ENCODE data around the gene DDX31.

DDX31 gene

DNA sequence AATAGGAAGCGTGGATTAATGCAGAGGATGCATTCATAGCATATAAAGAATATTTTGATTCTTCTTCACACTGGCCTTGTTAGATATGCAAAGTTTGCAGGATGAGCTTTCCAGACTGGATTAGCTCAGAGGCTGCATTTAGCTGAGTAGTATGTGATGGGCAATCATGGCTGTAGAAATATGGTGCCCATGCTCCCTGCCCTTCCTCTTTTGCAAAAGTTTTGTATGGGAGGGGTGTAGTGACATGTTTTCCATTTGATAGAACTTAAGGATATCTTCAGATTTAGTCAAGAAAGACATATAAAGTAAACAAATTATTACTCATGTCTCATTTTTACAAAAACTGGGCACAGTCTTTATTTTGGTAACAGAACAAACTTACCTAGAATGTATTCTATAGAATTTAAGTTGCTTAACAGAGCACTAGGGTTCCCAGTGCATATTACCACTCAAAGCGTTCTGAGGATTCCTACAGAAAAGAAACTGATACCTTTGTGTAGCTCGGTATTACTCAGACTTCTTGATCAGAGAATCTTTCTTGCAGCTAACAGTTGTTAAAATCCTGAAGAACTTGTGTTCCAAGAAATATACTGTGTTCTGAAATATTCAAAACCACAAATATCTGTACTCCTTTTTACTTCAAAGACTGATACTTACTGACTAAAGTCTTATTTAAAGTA is 10.3 kb upstream of the DDX31 start:
- DNase-seq = no peak
- in situ Hi-C loops (cut with MboI; ENCODE audit: low pct_unique_long_range_greater_than_20kb, low sequenced_read_pairs) = no loop called here

DNA sequence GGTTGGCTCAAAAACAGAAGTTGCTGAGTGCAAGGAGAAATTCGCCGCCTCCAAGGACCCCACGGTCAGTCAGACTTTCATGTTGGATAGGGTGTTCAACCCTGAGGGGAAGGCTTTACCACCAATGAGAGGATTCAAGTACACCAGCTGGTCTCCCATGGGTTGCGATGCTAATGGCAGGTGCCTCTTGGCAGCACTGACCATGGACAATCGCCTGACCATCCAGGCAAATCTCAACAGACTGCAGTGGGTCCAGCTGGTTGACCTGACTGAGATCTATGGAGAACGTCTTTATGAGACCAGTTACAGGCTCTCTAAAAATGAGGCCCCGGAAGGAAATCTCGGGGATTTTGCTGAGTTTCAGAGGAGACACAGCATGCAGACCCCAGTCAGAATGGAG is 8.2 kb upstream of the DDX31 start:
- DNase-seq = no peak
- in situ Hi-C loops (cut with MboI; ENCODE audit: low pct_unique_long_range_greater_than_20kb, low sequenced_read_pairs) = no loop called here

DNA sequence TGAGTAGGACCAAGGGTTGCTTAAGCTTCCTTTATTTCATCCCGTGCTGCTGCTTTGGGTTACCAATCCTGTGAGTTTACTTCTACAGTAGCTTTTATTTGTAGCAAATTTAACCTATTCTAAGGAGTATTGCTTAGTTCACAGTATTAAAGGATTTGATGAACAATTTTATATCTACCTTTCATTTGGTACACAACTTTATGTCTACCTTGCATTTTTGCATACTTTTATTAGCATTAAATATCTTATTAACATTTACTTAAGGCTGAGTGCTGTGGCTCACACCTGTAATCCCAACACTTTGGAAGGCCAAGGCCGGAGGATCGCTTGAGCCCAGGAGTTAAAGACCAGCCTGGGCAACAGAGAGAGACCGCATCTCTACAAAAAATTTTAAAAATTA is 4.7 kb upstream of the DDX31 start:
- in situ Hi-C loops (cut with MboI; ENCODE audit: low pct_unique_long_range_greater_than_20kb, low sequenced_read_pairs) = no loop called here
- no peak for DNase-seq

DNA sequence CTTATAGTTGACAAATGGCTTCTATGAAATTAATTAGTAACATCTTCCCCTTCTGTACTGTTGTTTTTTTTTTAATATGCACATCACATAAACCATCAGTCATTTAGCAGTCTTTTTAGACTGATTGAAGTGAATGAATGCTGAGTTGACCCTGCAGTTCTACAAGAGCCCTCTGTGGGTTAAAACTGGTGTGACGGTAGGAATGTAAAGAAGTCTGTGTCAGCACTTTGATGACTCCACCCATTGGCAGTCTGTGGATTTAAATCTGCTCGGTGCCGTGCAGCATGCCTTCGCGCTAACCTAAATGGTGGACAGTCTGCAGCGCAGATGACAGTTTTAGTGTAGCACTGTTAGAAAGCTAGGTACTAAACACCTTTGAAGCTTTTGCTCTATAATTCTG is 3.6 kb upstream of the DDX31 start:
- in situ Hi-C loops (cut with MboI; ENCODE audit: low pct_unique_long_range_greater_than_20kb, low sequenced_read_pairs) = no loop called here
- DNase-seq = peak; percentile 41

DNA sequence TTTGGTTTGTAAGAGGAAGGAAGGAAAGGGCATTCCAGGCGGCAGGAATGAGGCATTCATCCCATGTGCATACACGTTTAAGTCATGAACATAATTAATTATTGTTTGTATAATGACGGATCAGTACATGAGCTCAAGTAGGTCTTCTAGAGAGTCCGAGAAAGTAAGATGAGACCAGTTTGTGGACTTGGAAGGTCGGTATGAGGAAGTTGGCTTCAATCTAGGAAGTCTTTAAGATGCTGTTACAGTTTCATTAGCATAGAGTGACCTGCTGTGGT is 2.6 kb upstream of the DDX31 start:
- peak; percentile 44 for DNase-seq
- in situ Hi-C loops (cut with MboI; ENCODE audit: low pct_unique_long_range_greater_than_20kb, low sequenced_read_pairs) = no loop called here

DNA sequence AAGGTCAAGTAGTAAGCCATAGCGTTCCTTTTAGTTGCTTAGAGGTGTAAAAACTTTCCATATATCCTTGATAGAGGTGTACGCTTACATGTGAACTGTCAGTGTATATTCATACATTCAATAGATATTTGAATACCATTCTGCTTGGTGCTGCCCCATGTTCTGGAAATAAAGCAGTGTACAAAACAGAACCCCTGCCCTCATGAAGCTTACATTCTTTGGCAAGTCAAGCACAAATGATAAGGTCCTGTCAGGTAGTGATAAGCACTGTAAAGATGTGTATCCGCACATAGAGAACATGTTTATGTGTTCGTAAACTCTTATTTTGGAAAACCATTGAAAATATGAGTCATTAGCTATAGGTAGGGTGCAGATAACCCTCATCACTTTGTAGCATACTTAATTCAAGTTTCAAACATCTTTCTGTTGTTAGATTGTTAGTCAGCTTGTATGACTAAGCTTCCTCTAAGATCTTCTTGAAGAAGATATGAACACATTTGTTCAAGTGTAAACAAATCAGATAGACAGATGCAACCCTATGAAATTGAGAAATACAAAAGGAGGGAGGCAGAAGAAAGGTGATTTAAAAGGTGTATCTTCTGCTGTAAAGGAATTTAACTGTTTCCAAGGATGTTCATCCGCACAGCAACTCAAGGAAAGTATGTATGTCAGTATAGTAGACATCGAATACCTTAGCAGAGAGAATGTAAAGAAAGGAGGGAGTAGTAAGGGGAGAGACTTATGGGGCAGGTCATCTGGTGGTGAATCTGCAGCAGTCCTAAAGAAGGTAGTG is 2.0 kb upstream of the DDX31 start:
- DNase-seq = peak; percentile 16
- in situ Hi-C loops (cut with MboI; ENCODE audit: low pct_unique_long_range_greater_than_20kb, low sequenced_read_pairs) = no loop called here

DNA sequence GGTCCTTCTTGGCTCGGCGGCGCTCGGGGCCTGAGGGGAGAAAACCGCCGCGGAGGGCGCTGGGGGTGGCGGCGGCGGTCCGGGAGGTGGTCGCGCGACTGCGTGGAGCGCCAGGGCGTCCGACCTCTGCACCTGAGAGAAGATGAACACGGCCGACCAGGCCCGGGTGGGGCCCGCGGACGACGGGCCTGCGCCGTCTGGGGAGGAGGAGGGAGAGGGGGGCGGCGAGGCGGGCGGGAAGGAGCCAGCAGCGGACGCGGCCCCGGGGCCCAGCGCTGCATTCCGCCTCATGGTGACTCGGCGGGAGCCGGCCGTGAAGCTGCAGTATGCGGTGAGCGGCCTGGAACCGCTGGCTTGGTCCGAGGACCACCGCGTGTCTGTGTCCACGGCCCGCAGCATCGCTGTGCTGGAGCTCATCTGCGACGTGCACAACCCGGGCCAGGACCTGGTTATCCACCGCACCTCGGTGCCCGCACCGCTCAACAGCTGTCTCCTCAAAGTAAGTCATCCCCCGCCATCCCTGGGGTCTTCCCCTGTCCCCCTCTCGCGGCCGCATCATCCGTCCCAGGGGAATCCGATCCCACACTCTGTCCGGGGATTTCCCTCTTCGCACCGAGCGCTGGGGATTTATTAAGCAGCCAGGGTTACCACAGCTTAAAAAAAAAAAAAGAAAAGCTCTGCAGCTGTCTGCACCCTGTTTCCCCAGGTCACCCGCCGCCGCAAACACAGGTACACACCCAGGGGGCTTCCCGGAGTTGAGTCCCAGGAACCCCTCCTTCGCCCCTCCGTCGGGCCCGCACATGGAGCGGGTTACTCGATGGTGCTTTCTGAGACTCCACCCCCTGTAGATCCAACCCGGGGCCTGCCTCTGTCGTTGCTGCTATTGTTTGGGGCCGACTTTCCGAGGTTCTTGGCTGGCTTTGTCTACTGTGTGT is 941 bp upstream of the DDX31 start, which contains the start of gene GTF3C4:
GTF3C4 (plus strand) TSS at position 8 of the 935 bp plus-strand sequence; CDS start at position 143, 135 bp downstream.
- in situ Hi-C loops (cut with MboI; ENCODE audit: low pct_unique_long_range_greater_than_20kb, low sequenced_read_pairs) = no loop called here
- peak; percentile 51 for DNase-seq

DNA sequence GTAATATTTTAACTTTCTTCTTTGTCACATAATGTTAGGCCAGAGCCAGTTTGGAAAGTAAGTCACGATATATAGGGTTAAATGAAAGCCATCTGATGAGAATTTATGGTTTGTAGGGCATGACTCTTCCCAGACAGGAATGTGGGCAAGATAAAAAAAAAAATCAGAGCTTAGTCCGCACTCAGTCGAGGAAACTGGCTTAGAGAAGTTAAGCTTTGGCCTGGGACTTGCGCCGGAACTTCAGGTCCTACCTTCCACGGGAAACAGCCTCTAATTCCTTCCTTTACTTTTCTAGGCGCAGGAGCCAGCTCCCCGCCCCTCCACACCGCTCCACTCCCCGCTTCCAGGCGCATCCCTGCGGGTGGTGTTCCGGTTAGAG is 475 bp downstream of the DDX31 start:
- DNase-seq = no peak
- in situ Hi-C loops (cut with MboI; ENCODE audit: low pct_unique_long_range_greater_than_20kb, low sequenced_read_pairs) = no loop called here

DNA sequence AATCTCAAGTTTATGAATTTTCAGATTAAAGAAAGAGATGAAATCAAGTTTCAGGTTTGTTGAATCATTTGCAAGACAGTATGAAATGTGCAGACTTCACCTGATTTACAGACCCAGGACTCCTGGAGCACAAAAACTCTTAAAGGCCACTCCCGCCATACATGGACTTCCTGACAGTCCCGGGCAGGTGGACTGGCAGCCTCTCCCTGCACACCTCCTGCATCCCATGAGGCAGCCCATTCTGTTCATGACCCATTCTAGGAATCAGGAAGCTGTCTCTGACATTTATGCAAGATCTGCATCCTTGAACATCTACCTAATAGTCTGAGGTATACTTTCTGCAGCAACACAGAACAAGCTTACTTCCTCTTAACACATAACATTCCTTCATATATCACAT is 5.9 kb downstream of the DDX31 start:
- in situ Hi-C loops (cut with MboI; ENCODE audit: low pct_unique_long_range_greater_than_20kb, low sequenced_read_pairs) = no loop called here
- DNase-seq = no peak

DNA sequence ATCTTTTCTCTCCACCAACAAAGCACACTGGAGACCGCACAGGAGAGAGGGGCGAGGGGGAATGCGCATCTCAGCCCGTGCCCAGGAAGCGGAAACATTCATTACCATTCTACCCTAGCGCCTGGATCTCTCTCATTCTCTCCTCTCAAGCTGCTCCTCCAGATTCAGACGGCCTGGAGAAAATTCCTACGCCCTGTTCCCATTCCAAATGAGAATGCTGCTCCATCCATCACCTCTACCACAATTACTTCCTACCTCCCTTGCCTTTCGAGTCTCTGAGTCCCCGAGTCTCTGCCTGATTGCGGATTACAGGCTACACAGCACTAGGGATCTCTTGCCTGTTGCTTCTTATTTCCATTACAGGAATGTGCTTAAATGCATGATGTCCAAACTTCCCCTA is 6.7 kb downstream of the DDX31 start:
- DNase-seq = no peak
- in situ Hi-C loops (cut with MboI; ENCODE audit: low pct_unique_long_range_greater_than_20kb, low sequenced_read_pairs) = no loop called here

DNA sequence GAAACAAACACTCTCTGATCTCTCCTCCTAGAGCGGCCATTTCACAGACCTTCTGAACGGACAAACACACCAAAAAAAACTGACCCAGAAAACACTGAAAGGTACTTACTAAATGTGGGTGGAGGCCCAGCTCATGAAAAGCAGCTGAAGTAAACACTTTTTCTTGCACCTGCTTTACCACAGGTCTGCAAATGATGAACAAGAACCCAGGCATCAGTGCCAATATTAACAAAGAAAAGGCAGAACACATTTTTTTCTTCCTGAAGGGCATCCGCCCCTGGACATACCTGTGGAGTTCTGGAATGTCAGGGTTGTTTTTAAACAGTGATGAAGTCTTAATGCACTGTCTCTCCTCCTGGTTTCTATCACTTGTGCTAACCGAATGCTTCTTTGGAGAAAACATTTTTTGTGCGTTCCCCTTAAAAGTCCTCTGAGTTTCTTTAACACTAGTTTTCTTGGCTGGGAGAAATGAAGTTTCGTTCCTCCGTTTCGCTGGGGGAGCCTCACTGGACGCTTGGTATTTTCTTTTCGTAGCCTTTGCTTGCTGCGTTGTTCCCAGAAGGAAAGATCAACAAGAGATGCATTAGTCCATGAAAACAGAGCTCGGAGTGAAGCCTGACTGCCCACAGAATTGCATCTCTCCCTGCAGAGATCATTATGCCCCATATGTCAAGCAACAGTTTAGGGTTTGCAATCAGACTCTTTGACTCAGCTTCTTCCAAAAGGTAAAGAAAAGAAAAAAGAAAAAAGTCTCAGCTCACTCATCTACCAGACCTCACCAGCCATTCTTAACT is 7.4 kb downstream of the DDX31 start:
- no peak for DNase-seq
- in situ Hi-C loops (cut with MboI; ENCODE audit: low pct_unique_long_range_greater_than_20kb, low sequenced_read_pairs) = no loop called here

DNA sequence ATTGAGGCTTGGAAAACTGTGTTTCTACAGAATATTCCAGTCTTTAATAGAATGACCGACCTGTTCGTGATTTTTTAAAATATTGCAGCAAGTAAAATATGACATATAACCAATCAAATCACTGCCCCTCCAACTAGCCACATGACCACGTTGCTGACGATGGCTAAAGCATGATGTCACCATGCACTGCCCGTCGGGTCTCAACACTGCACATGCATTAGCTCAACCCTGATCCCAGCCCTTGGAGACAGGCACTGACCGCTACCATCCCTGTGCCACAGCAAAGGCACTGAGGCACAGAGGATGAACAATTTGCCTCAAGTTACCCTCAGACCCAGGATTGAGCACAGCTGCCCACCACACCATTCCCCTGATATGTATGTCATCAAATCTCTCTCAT is 13.5 kb downstream of the DDX31 start:
- no peak for DNase-seq
- in situ Hi-C loops (cut with MboI; ENCODE audit: low pct_unique_long_range_greater_than_20kb, low sequenced_read_pairs) = no loop called here

DNA sequence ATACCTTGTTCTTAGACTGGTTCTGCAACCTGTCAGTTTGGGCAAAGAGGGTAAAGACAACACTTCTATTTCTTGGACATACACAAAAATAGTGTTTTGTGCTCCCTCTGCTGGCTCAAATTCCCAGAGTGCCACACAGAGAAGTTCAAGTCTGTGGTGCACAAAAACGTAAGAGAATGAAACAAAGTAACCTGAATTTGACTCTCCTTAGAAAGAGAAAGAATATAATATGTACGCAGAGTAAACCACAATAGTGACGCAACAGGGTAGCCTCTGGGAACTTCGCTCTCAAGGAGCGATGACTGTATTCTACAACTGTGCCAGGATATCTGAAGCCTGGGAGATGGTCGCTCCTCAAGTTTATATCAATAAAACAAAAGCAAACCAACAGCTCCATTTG is 18.5 kb downstream of the DDX31 start:
- in situ Hi-C loops (cut with MboI; ENCODE audit: low pct_unique_long_range_greater_than_20kb, low sequenced_read_pairs) = no loop called here
- peak; percentile 43 for DNase-seq

DNA sequence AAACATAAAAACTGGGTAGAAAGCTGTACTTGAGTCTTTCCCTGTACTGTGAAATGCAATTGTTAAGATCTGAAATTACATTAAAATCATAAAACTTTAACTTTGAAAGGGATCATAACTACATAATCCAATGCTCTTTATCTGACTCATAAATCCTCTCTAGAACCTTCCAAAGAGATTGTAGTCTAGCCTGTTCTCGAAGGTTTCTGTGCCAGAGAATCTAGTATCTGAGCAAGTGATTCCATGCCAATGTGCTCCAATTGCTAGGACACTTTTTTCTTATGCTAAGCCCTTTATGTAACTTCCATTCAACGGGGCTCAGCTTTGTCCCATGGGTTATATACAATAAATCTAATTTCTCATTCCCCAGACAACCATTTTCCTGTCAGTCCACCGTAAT is 21.1 kb downstream of the DDX31 start:
- no peak for DNase-seq
- in situ Hi-C loops (cut with MboI; ENCODE audit: low pct_unique_long_range_greater_than_20kb, low sequenced_read_pairs) = no loop called here

DNA sequence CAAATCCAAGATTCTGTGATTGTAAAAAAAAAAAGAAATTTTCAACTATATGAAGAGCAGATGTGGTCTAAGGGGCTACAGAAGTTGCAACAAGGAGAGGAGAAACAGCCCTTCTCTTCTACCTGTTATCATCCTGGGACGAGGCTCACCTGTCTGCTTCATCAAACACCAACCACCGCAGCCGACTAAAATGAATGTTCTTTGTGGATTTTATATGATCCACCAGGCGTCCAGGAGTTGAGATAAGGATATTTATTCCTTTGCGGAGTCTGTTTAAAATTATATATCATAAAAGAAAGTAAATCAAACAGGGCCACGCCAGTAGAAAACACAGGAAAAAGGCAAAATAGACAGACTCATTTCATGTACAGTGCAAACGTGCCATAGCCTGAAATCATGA is 21.5 kb downstream of the DDX31 start:
- no peak for DNase-seq
- in situ Hi-C loops (cut with MboI; ENCODE audit: low pct_unique_long_range_greater_than_20kb, low sequenced_read_pairs) = no loop called here

DNA sequence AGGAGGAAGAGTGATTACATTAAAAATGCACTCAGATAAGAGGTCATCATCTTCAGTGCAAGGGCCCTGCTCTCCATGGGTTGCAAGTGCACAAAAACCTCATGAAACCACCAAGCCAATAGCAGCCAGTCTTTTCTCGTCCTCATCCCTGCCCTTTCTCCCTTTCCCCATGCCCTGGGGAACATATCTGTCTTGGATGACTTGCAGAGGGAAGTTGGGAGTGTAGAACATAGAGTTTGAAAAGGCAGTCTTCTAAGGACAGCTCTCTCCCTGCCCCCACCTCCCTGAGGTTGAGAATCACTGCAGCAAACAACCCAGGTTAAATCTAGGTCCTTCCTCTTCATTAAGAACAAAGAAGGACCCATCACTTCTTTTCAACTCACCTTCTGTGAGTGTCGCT is 22.0 kb downstream of the DDX31 start:
- in situ Hi-C loops (cut with MboI; ENCODE audit: low pct_unique_long_range_greater_than_20kb, low sequenced_read_pairs) = no loop called here

DNA sequence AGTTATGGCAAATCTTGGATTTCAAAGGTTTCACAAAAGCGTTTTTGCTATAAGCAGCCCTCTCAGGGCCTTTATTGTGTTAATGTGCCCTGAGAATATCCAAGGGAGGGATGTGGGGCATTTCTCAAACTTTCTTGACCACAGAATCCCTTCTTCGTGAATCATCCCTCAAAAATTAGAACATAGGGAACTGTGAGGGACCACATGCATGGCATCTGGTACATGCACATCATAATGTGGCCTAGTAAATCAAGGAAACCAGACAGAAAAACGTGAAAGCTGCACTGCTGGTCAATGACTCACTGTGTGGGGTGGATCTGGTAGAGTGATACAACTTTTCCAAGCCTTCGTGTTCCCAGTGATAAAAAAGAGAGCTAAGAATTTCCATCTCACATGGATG is 22.4 kb downstream of the DDX31 start:
- DNase-seq = no peak
- in situ Hi-C loops (cut with MboI; ENCODE audit: low pct_unique_long_range_greater_than_20kb, low sequenced_read_pairs) = no loop called here

More for the DNA sequence above, 22.0 kb downstream of the DDX31 start:
- no peak for DNase-seq

DNA sequence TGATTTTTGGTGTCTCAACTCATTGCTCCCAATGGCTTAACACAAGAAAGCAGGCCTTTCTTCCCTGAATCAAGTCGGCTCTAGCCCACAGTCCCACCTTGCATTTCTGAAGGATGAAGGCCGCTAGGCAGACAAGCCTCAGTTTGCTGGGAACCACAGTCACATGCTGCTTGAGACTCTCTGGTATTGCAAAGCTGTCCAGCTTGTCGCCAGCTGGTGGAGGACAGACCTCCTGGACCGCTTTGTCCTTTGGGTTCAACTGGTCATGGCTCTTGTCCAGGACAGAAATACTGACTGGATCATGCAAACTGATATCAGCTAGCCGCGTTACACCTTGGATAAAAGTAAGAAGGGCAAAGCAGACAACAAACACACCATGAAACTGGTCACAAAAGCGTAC is 23.1 kb downstream of the DDX31 start:
- in situ Hi-C loops (cut with MboI; ENCODE audit: low pct_unique_long_range_greater_than_20kb, low sequenced_read_pairs) = no loop called here
- no peak for DNase-seq

DNA sequence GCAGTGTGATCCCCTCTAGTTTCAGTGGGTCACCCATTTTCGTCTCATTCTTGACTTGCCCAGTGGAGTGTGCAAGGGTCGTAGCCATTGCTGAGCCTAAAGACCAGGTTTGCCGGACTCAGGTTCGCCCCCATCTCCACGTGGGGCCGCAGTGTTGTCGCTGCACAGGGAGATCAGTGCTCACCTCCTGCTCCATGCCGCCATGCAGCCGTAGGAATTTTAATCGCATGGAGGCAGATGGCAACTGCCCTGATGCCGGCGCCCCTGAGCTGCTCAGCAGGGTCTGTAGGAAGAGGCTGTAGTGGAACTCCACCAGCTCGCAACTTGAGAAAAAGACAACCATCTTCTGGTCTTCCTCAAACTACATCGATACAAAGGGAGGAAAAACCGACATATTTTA is 24.1 kb downstream of the DDX31 start:
- no peak for DNase-seq
- in situ Hi-C loops (cut with MboI; ENCODE audit: low pct_unique_long_range_greater_than_20kb, low sequenced_read_pairs) = no loop called here

All from KBM-7 (cell line).